Activated B cell treated with CpG ODN at 0.5 μM for 24 hours (primary cell): ENCODE results near the gene TMED7. TPM values are rescaled to one million over a fixed set of nuclear protein-coding genes. Genes with fewer than 3 reads are reported as not detected.
"Not testable (repeated sequence)": the region's sequence is repeated elsewhere in the genome, so short reads cannot be mapped to it uniquely, and the experiment has no call there.

ENCODE experiments used
- ATAC-seq: fragments of 200-7000 bp; cut with Tn5 transposase; one replicate; pipeline ENCODE4 v1.10.0; 2021; ENCODE audit warnings: low read depth, mild to moderate bottlenecking, moderate library complexity
- CTCF ChIA-PET: fragments of 350-600 bp; sonication (Branson Sonifier 250); formaldehyde crosslinking; loops from one replicate; lab custom pipeline; 2021; ENCODE audit warnings: antibody characterized with exemption; lab: Charles Lee
- POLR2A ChIA-PET: fragments of 350-600 bp; sonication (Branson Sonifier 250); formaldehyde crosslinking; loops from one replicate; lab custom pipeline; 2021; ENCODE audit warnings: antibody characterized with exemption; lab: Charles Lee
- DNase-seq: peaks from one replicate; pipeline ENCODE4 v3.0.0; 2022
- H3K27ac Mint-ChIP-seq: one replicate; pipeline ENCODE4 v1.8.0; 2020; ENCODE audit warnings: mixed read lengths
- H3K27me3 Mint-ChIP-seq: one replicate; pipeline ENCODE4 v1.8.0; 2021; ENCODE audit warnings: mixed read lengths
- H3K36me3 Mint-ChIP-seq: one replicate; pipeline ENCODE4 v1.8.0; 2021; ENCODE audit warnings: low read depth, mixed read lengths
- H3K4me1 Mint-ChIP-seq: one replicate; pipeline ENCODE4 v1.8.0; 2021; ENCODE audit warnings: mixed read lengths
- H3K4me3 Mint-ChIP-seq: one replicate; pipeline ENCODE4 v1.8.0; 2020; ENCODE audit warnings: mild to moderate bottlenecking, mixed read lengths
- H3K9me3 Mint-ChIP-seq: one replicate; pipeline ENCODE4 v1.8.0; 2020; ENCODE audit warnings: mixed read lengths
- CTCF ChIP-seq: fragments of 200-600 bp; IDR thresholded peaks from one replicate; pipeline ENCODE4 v1.8.0; 2022; ENCODE audit warnings: antibody characterized with exemption, mild to moderate bottlenecking
- intact Hi-C: fragments of 100-400 bp; cut with micrococcal nuclease; formaldehyde crosslinking; loops from one replicate; pipeline ENCODE4 v1.15.1; 2024
- total RNA-seq: library from RNA; stranded (reverse); gene quantifications from 2 replicates; pipeline ENCODE4 v1.2.3, GENCODE V29; 2022

The TMED7 gene
- total RNA-seq, 1 donor from 2014 or later = 35.0 TPM

GRCh38 chr5:115655994-115656393, 30.2 kb upstream of the TMED7 start:
- intact Hi-C loops = no loop called here
- TF ChIP-seq CTCF = no peak
- Mint-ChIP-seq H3K27me3 (peaks cover 6% of the 10 kb centered on the region), H3K27ac (no peak overlapping the region), H3K4me1 (no peaks in the 10 kb centered on the region), H3K36me3 (no peaks in the 10 kb centered on the region), H3K4me3 (no peak overlapping the region), H3K9me3 (peaks cover 7% of the 10 kb centered on the region)
- CTCF ChIA-PET = no interaction called here
- no peak for DNase-seq
- no peak for ATAC-seq
- POLR2A ChIA-PET = no interaction called here

- intact Hi-C loops = no loop called here
Observed at GRCh38 chr5:115649541-115649940, 23.7 kb upstream of the TMED7 start.

DNA sequence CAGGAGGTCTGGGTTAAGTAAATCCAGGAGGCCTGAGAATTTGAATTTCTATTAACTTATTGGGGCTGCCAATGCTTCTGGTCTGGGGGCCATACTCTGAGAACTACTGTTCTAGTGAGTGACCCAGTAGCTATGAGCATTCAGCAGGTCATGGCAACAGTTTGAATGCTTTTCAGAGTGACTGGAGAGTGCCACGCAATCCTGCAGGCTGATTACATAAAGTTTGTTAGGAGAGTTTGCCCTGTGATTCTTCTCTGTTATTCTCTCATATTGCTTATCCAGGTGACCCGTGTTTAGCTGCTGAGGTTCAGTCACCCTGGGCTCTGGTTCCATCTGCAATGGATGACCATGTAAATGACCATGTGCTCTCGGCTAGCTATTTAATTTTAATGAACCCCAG, 22.2 kb upstream of the TMED7 start:
- Mint-ChIP-seq H3K9me3 (no peaks in the 10 kb centered on the region), H3K27ac (no peak overlapping the region), H3K4me3 (no peak overlapping the region), H3K27me3 (peaks cover 18% of the 10 kb centered on the region), H3K36me3 (no peaks in the 10 kb centered on the region), H3K4me1 (no peaks in the 10 kb centered on the region)
- intact Hi-C loops = no loop called here
- ChIA-PET CTCF (no interaction called here), POLR2A (no interaction called here)
- ATAC-seq = no peak
- no peak for DNase-seq
- no peak for TF ChIP-seq CTCF

More at GRCh38 chr5:115649541-115649940, 23.7 kb upstream of the TMED7 start:
- no peaks in the 10 kb centered on the region for H3K9me3 Mint-ChIP-seq
- no peak overlapping the region for H3K4me3 Mint-ChIP-seq
- CTCF ChIA-PET = no interaction called here
- peaks cover 6% of the 10 kb centered on the region for H3K27me3 Mint-ChIP-seq
- H3K27ac Mint-ChIP-seq = no peak overlapping the region
- H3K4me1 Mint-ChIP-seq = no peaks in the 10 kb centered on the region
- ATAC-seq (no peak), DNase-seq (no peak)
- POLR2A ChIA-PET = no interaction called here
- no peak for TF ChIP-seq CTCF
- no peaks in the 10 kb centered on the region for H3K36me3 Mint-ChIP-seq

DNA sequence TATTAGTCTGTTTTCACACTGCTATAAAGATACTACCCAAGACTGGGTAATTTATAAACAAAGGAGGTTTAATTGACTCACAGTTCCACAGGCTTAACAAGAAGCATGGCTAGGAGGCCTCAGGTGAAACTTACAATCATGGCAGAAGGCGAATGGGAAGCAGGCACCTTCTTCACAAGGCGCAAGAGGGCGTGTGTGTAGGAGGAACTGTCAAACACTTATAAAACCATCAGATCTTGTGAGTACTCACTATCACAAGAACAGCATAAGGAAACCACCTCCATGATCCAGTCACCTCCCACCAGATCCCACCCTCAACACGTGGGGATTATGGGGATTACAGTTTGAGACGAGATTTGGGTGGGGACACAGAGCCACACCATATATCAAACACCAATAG, 19.6 kb upstream of the TMED7 start:
- POLR2A ChIA-PET = not testable (repeated sequence)

GRCh38 chr5:115644046-115644445, 18.2 kb upstream of the TMED7 start:
- ChIA-PET CTCF (interaction anchor here (0.9 kb wide), 1 partner anchor 8 kb away, joined by 4 read pairs; no protein-coding TSS in a partner anchor), POLR2A (no interaction called here)
- Mint-ChIP-seq H3K4me1 (no peaks in the 10 kb centered on the region), H3K27ac (no peak overlapping the region), H3K4me3 (no peak overlapping the region), H3K36me3 (no peaks in the 10 kb centered on the region), H3K9me3 (no peaks in the 10 kb centered on the region), H3K27me3 (peaks cover 23% of the 10 kb centered on the region)
- intact Hi-C loops = no loop called here
- ATAC-seq (no peak), DNase-seq (no peak)
- TF ChIP-seq CTCF = no peak

More for the DNA sequence above, 19.6 kb upstream of the TMED7 start:
- intact Hi-C loops, ATAC-seq, H3K9me3 Mint-ChIP-seq, H3K27ac Mint-ChIP-seq, DNase-seq, H3K36me3 Mint-ChIP-seq, H3K4me1 Mint-ChIP-seq, H3K4me3 Mint-ChIP-seq, CTCF ChIA-PET: not testable (repeated sequence)
- peaks cover 23% of the 10 kb centered on the region for H3K27me3 Mint-ChIP-seq

- DNase-seq (no peak), ATAC-seq (no peak)
- Mint-ChIP-seq H3K9me3 (no peaks in the 10 kb centered on the region), H3K27me3 (peaks cover 27% of the 10 kb centered on the region), H3K4me1 (peaks cover 1% of the 10 kb centered on the region), H3K27ac (no peak overlapping the region), H3K4me3 (no peak overlapping the region), H3K36me3 (no peaks in the 10 kb centered on the region)
- no peak for TF ChIP-seq CTCF
- intact Hi-C loops = no loop called here
- ChIA-PET CTCF (interaction anchor here (0.6 kb wide), 1 partner anchor 400 kb away, joined by 3 read pairs; no protein-coding TSS in a partner anchor), POLR2A (no interaction called here)
Observed at GRCh38 chr5:115641948-115642347, 16.1 kb upstream of the TMED7 start.
